DOHH2 (cell line): ENCODE data around the gene OLFML2A.

ENCODE experiments used
- CTCF ChIP-seq: fragments of 200-600 bp; sonication (generic); IDR thresholded peaks from one replicate; pipeline ENCODE4 v1.5.1; 2014; ENCODE audit warnings: antibody characterized with exemption, mild to moderate bottlenecking, low read depth, low read length; ENCODE audit not compliant: poor library complexity, severe bottlenecking
- EZH2phosphoT487 ChIP-seq: fragments of 200-600 bp; sonication (generic); IDR thresholded peaks from 2 replicates; pipeline ENCODE4 v1.6.1; 2017; ENCODE audit warnings: borderline replicate concordance, mild to moderate bottlenecking, antibody characterized with exemption, low read length, moderate library complexity, mixed read lengths

GRCh38 chr9:124810663-124811355, 33.9 kb downstream of the OLFML2A start:
- TF ChIP-seq CTCF: no peak
- TF ChIP-seq EZH2phosphoT487: no peak
